DOHH2 (cell line): ENCODE measurements around the gene SCAMP5.

Experiments
- H3F3A ChIP-seq: fragments of 200-600 bp; sonication (generic), shearing (Covaris generic); 2 replicates; pipeline ENCODE4 v1.6.0; 2016; ENCODE audit warnings: antibody characterized with exemption, mild to moderate bottlenecking; ENCODE audit not compliant: control insufficient read depth, insufficient read depth
- H3K27ac ChIP-seq: fragments of 200-600 bp; sonication (generic); 2 replicates; pipeline ENCODE4 v1.5.1; 2014; ENCODE audit warnings: low read depth, mild to moderate bottlenecking, low read length, moderate library complexity
- H3K27me3 ChIP-seq: fragments of 200-600 bp; sonication (generic); 2 replicates; pipeline ENCODE4 v1.6.1; 2014; ENCODE audit warnings: mild to moderate bottlenecking, low read length, mixed read lengths; ENCODE audit not compliant: control insufficient read depth
- H3K36me3 ChIP-seq: fragments of 200-600 bp; sonication (generic); 2 replicates; pipeline ENCODE4 v1.6.1; 2014; ENCODE audit warnings: mild to moderate bottlenecking, low read length, moderate library complexity, mixed read lengths; ENCODE audit not compliant: control insufficient read depth
- H3K4me1 ChIP-seq: fragments of 200-600 bp; sonication (generic); 2 replicates; pipeline ENCODE4 v1.6.1; 2014; ENCODE audit warnings: mild to moderate bottlenecking, low read length, mixed read lengths; ENCODE audit not compliant: control insufficient read depth
- H3K4me2 ChIP-seq: fragments of 200-600 bp; sonication (generic); 2 replicates; pipeline ENCODE4 v1.6.0; 2014; ENCODE audit warnings: mild to moderate bottlenecking, low read length, moderate library complexity
- H3K4me3 ChIP-seq: fragments of 200-600 bp; sonication (generic); 2 replicates; pipeline ENCODE4 v1.5.1; 2014; ENCODE audit warnings: mild to moderate bottlenecking, low read length, mixed read lengths
- H3K79me2 ChIP-seq: fragments of 200-600 bp; sonication (generic); 2 replicates; pipeline ENCODE4 v1.6.1; 2014; ENCODE audit warnings: mild to moderate bottlenecking, low read length, mixed read lengths; ENCODE audit not compliant: control insufficient read depth
- H3K9me2 ChIP-seq: fragments of 200-600 bp; sonication (generic); replicated peaks from 2 replicates; pipeline ENCODE4 v1.6.1; 2014; ENCODE audit warnings: mild to moderate bottlenecking, low read length, mixed read lengths; ENCODE audit not compliant: control insufficient read depth
- H3K9me3 ChIP-seq: fragments of 200-600 bp; sonication (generic); 2 replicates; pipeline ENCODE4 v1.6.1; 2014; ENCODE audit warnings: antibody characterized with exemption, low read length, mixed read lengths; ENCODE audit not compliant: control insufficient read depth, insufficient read depth
- H4K20me1 ChIP-seq: fragments of 200-600 bp; sonication (generic); 2 replicates; pipeline ENCODE4 v1.6.0; 2014; ENCODE audit warnings: low read depth, mild to moderate bottlenecking, antibody characterized with exemption, low read length, moderate library complexity; ENCODE audit not compliant: control insufficient read depth, insufficient read depth
- EZH2phosphoT487 ChIP-seq: fragments of 200-600 bp; sonication (generic); IDR thresholded peaks from 2 replicates; pipeline ENCODE4 v1.6.1; 2017; ENCODE audit warnings: borderline replicate concordance, mild to moderate bottlenecking, antibody characterized with exemption, low read length, moderate library complexity, mixed read lengths
- TF ChIP-seq, protein P1 (sequence below): fragments of 200-600 bp; sonication (generic); IDR thresholded peaks from one replicate; pipeline ENCODE4 v1.5.1; 2014; ENCODE audit warnings: antibody characterized with exemption, mild to moderate bottlenecking, low read depth, low read length; ENCODE audit not compliant: poor library complexity, severe bottlenecking

The SCAMP5 gene

GRCh38 chr15:75032395-75032794, 37.0 kb downstream of the SCAMP5 start:
- Histone ChIP-seq H3K4me2 (no peak overlapping the region), H3K79me2 (peaks cover 18% of the 10 kb centered on the region), H3K4me3 (no peak overlapping the region), H3K27me3 (no peaks in the 10 kb centered on the region), H3K9me3 (no peaks in the 10 kb centered on the region), H3K4me1 (peaks cover 13% of the 10 kb centered on the region), H4K20me1 (0 out of 2 replicates have a peak, but pooled peaks cover 6% of the 10 kb centered on the region), H3K36me3 (peaks cover 21% of the 10 kb centered on the region), H3K27ac (no peak overlapping the region), H3K9me2 (no peaks in the 10 kb centered on the region), H3F3A (no peaks in the 10 kb centered on the region)
- TF ChIP-seq, protein P1, sequence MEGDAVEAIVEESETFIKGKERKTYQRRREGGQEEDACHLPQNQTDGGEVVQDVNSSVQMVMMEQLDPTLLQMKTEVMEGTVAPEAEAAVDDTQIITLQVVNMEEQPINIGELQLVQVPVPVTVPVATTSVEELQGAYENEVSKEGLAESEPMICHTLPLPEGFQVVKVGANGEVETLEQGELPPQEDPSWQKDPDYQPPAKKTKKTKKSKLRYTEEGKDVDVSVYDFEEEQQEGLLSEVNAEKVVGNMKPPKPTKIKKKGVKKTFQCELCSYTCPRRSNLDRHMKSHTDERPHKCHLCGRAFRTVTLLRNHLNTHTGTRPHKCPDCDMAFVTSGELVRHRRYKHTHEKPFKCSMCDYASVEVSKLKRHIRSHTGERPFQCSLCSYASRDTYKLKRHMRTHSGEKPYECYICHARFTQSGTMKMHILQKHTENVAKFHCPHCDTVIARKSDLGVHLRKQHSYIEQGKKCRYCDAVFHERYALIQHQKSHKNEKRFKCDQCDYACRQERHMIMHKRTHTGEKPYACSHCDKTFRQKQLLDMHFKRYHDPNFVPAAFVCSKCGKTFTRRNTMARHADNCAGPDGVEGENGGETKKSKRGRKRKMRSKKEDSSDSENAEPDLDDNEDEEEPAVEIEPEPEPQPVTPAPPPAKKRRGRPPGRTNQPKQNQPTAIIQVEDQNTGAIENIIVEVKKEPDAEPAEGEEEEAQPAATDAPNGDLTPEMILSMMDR: no peak
- TF ChIP-seq EZH2phosphoT487: no peak

GRCh38 chr15:75033809-75034208, 38.4 kb downstream of the SCAMP5 start:
- H3K4me3 ChIP-seq: no peak overlapping the region
- no peak overlapping the region for H3K27ac ChIP-seq
- no peaks in the 10 kb centered on the region for H3F3A ChIP-seq
- H3K9me3 ChIP-seq: no peaks in the 10 kb centered on the region
- H3K4me1 ChIP-seq: peaks cover 11% of the 10 kb centered on the region
- 0 out of 2 replicates have a peak, but pooled peaks cover 6% of the 10 kb centered on the region for H4K20me1 ChIP-seq
- TF ChIP-seq, protein P1: no peak
- TF ChIP-seq EZH2phosphoT487: no peak
- no peaks in the 10 kb centered on the region for H3K9me2 ChIP-seq
- H3K27me3 ChIP-seq: no peaks in the 10 kb centered on the region
- peaks cover 18% of the 10 kb centered on the region for H3K36me3 ChIP-seq
- H3K4me2 ChIP-seq: no peak overlapping the region
- H3K79me2 ChIP-seq: peaks cover 18% of the 10 kb centered on the region

DNA sequence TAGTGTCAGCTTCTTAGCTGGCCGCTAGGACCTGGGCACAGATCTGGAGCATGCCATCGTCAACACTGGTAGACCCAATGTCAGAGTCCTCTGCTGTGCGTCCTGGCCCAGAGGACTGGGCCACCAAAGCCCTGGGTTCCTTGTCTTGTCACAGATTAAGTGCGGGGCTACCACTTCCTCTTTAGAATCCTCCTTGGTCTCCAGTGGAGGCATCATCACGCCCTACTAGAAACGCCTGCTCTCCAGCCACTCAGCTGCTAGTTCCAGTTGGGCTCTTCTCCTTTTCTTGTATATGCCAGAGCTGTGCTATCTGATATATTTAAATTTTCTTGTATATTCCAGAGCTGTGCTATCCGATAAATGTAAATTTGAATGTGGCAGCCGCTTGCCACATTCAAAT, 39.3 kb downstream of the SCAMP5 start:
- Histone ChIP-seq H3K27me3 (no peaks in the 10 kb centered on the region), H4K20me1 (0 out of 2 replicates have a peak, but pooled peaks cover 4% of the 10 kb centered on the region), H3K9me2 (no peaks in the 10 kb centered on the region), H3K9me3 (no peaks in the 10 kb centered on the region), H3K36me3 (peaks cover 18% of the 10 kb centered on the region), H3K4me1 (peaks cover 3% of the 10 kb centered on the region), H3K4me2 (no peak overlapping the region), H3K4me3 (no peak overlapping the region), H3K27ac (no peak overlapping the region), H3K79me2 (peaks cover 19% of the 10 kb centered on the region), H3F3A (no peaks in the 10 kb centered on the region)
- TF ChIP-seq, protein P1: no peak
- TF ChIP-seq EZH2phosphoT487: no peak

- Histone ChIP-seq H3K4me1 (no peaks in the 10 kb centered on the region), H3K27ac (no peak overlapping the region), H3K36me3 (peaks cover 7% of the 10 kb centered on the region), H3F3A (no peaks in the 10 kb centered on the region), H3K9me3 (no peaks in the 10 kb centered on the region), H3K9me2 (no peaks in the 10 kb centered on the region), H4K20me1 (no peaks in the 10 kb centered on the region), H3K27me3 (no peaks in the 10 kb centered on the region), H3K4me3 (no peak overlapping the region), H3K79me2 (peaks cover 9% of the 10 kb centered on the region), H3K4me2 (no peak overlapping the region)
- TF ChIP-seq, protein P1: no peak
- TF ChIP-seq EZH2phosphoT487: no peak
Measured at GRCh38 chr15:75036212-75036616, 40.9 kb downstream of the SCAMP5 start.
